OCI-LY7 (cell line): ENCODE data around the gene TIGD6.

ENCODE experiments used
- EZH2phosphoT487 ChIP-seq: fragments of 200-600 bp; sonication (generic); IDR thresholded peaks from 2 replicates; pipeline ENCODE4 v1.6.1; 2018; ENCODE audit warnings: low read depth, borderline replicate concordance, mild to moderate bottlenecking, mixed run types, antibody characterized with exemption, low read length, moderate library complexity, mixed read lengths
- TF ChIP-seq, protein P1 (sequence below): fragments of 200-600 bp; sonication (generic); conservative IDR thresholded peaks from 2 replicates; pipeline ENCODE4 v1.5.1; 2014; ENCODE audit warnings: mild to moderate bottlenecking, antibody characterized with exemption, low read length, moderate library complexity, mixed read lengths

DNA sequence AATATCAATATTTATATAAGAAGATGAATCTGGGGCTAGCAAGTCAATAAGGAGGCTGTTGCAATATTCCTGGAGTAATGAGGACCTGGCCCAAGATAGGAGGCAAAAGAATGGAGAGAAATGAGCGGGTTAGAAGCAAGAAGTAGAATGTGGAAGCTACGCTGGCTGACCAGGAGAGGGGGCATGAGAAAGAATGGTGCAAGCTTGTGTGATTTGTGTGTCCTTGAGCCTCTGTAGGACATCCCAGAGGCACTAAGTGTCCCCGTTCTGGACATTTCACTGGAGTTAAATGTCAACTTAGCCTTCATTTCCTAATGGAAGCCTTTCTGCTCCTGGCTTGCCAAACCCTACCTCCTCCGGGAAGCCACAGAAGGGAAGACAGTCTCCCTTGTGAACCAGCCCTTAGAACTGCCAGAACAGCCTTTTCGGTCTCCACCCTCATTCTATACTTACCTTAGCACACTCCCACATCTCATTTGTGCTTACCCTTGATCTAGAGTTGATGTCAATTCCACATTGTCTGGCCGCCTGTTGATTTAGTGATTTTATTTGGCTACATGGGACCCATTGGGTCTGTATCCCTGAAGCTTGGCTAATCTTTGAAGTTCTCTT lies 49.2 kb downstream of the TIGD6 start:
- TF ChIP-seq, protein P1, sequence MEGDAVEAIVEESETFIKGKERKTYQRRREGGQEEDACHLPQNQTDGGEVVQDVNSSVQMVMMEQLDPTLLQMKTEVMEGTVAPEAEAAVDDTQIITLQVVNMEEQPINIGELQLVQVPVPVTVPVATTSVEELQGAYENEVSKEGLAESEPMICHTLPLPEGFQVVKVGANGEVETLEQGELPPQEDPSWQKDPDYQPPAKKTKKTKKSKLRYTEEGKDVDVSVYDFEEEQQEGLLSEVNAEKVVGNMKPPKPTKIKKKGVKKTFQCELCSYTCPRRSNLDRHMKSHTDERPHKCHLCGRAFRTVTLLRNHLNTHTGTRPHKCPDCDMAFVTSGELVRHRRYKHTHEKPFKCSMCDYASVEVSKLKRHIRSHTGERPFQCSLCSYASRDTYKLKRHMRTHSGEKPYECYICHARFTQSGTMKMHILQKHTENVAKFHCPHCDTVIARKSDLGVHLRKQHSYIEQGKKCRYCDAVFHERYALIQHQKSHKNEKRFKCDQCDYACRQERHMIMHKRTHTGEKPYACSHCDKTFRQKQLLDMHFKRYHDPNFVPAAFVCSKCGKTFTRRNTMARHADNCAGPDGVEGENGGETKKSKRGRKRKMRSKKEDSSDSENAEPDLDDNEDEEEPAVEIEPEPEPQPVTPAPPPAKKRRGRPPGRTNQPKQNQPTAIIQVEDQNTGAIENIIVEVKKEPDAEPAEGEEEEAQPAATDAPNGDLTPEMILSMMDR = 0 out of 2 replicates have a peak, but pooled peaks have one; percentile 30
- TF ChIP-seq EZH2phosphoT487 = no peak
